HG02970 (cell line): ENCODE measurements around the gene THSD1.

ENCODE experiments used
- ATAC-seq: cut with Tn5 transposase; IDR thresholded peaks from one replicate; pipeline ENCODE4 v1.9.1; 2021; ENCODE audit warnings: mild to moderate bottlenecking, moderate library complexity, moderate number of reproducible peaks; ENCODE audit not compliant: unreplicated experiment, low FRiP score

THSD1 gene, protein sequence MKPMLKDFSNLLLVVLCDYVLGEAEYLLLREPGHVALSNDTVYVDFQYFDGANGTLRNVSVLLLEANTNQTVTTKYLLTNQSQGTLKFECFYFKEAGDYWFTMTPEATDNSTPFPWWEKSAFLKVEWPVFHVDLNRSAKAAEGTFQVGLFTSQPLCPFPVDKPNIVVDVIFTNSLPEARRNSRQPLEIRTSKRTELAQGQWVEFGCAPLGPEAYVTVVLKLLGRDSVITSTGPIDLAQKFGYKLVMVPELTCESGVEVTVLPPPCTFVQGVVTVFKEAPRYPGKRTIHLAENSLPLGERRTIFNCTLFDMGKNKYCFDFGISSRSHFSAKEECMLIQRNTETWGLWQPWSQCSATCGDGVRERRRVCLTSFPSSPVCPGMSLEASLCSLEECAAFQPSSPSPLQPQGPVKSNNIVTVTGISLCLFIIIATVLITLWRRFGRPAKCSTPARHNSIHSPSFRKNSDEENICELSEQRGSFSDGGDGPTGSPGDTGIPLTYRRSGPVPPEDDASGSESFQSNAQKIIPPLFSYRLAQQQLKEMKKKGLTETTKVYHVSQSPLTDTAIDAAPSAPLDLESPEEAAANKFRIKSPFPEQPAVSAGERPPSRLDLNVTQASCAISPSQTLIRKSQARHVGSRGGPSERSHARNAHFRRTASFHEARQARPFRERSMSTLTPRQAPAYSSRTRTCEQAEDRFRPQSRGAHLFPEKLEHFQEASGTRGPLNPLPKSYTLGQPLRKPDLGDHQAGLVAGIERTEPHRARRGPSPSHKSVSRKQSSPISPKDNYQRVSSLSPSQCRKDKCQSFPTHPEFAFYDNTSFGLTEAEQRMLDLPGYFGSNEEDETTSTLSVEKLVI

DNA sequence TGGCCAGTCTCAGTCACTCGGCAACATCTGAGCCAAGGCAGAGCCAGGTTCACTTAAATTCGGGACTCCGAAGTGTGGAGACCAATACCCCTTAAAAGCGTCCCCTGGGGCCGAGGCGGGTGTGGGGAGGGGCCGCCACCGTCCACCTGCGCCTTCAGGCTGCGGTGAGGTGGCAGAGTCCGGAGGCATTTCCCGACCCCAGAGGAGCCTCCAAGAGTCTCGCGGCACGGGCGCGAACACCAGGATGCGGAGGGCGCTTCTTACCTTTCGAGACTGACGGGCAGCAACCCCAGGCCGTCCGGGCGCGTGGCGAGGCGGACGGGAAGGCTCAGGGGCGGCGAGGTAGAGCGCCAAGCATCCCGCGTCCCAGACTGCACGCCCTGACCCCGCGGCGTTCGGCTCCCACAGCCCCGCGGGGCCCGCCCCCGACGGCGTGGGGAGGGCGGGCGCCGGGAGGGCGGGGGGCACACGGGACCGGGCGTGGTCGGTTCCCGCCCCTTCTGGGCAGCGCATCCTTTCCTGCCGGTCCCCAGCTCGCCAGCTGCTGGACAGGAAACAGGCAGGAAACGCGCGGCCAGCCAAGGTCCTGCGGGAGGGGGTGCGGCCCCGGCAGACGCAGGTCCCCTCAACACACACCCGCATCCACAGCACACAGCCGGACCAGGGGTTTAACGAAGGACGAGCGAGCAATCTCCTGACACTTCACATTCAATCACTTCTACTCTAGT is at the start of gene THSD1:
Gene THSD1 (minus strand): TSS at position 406 of the 728 bp plus-strand sequence. CDS start 3,572 bp downstream, outside the sequence.
- no peak for ATAC-seq

DNA sequence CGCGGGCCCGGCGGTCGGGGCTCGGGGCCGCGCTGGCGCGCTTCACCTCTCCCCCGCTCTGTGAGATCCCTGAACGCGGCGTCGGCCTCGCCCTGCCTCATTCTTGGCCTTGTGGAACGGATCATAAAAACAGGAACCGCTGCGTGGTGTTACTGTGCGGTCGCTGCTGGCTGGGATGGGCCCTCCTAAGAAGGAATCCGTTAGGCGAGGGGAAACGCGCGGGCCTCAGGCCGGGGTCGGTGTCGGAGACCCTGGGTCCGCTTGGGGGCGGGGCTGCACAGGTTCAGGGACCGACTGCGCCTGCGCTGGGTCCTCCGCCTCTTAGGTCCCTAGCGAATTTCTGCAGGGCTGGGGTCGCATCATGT is 49.7 kb upstream of the THSD1 start:
- ATAC-seq, result peak; percentile 41

DNA sequence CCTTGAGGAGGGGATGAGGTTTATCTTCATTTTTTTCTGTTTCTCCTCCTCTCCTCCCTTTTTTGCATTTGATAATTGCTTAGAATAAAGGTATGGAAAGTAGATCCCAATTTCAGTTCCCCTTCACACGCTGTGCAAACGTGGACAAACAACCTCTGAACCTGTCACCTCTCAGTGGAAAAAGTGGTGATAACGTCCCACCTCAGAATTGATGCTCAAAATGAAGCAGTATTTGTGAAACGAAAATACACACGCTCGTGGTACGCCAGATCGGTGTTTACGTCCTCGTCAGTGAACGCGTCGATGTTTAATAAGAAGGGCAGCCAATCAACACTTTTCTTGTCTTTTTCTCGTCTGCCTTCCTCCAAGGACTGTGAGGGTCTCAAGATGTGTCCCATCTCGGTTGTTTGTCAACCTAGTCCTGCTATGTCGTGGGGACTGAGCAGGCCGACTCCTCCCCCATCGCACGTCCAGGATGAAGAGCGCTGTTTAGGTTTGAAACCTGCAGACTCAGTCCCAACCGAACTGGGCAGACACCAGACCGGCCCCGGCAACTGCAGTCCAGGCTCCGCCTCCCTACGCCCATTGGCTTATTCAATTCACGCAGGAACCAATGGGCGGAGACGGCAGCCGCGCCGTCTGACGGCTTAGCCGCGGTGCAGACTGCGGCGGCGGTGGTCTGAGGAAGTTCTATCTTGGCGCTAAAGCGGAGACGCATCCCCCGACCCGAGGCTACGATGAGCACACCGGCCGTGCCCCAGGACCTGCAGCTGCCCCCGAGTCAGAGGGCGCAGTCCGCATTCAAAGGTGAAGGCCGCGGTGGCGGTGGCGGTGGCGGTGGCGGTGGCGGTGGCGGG is 49.1 kb upstream of the THSD1 start, which contains the start of gene CKAP2:
Gene CKAP2 (plus strand): TSS at position 659 of the 857 bp plus-strand sequence. CDS start 79 bp downstream, at position 738.
- peak; percentile 76 for ATAC-seq

DNA sequence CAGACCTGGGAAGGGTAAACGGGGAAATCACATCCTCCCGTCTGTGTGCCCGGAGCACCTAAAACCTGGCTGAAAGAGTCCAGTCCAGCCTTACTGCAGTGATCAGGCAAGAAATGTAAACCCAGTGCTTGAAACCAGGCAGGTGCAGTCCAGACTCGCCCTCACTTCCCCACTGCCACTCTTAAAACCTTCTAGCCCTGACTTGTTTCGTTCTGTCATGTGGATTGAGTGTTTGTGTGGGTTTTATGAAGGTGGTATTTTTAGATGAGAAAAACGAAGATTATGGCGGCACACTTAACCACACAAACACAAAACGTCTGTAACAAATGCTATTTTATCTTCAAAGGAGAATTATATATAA is 48.5 kb upstream of the THSD1 start:
- no peak for ATAC-seq

DNA sequence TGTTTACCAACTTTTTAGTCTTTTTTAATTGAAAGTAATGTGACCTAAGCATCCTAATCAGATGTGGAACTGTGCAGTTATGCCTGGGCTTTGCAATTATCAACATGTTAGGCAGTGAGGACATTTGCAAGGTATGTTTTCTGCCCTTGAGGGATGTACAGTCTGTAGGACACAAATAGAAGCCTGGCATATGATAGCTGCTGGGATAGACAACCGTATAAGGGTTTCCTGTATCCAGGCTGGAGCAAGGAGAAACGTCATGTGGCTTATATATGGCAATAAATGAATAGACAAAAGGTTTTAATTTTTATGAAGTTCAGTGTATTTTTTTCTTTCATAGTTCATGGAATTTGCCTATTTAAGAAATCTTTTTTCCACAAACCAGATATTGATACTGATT is 46.5 kb upstream of the THSD1 start:
- ATAC-seq, result no peak

DNA sequence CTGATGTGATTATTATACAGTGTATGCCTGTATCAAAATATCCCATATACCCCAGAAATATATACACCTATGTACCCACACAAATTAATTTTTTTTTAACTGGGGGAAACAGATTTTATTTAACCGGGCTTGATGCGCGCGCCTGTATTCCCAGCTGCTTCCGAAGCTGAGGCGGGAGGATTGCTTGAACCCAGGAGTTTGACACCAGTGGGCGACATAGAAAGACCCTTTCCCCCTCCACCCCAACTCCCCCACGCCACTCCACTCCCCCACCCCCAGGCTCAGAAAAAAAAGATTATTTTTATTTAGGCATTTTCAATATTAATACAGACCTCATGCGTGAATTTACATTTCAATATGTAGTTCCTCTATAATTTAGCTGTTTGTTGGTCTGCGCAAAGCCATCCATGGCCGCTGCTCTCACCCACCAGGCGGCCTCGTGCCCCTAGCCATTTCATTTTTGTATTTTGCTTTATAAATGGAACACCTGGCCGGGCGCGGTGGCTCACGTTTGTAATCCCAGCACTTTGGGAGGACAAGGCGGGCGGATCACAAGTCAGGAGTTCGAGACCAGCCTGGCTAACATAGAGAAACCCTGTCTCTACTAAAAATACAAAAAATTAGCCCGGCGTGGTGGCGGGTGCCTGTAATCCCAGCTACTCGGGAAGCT is 45.3 kb upstream of the THSD1 start:
- no peak for ATAC-seq

DNA sequence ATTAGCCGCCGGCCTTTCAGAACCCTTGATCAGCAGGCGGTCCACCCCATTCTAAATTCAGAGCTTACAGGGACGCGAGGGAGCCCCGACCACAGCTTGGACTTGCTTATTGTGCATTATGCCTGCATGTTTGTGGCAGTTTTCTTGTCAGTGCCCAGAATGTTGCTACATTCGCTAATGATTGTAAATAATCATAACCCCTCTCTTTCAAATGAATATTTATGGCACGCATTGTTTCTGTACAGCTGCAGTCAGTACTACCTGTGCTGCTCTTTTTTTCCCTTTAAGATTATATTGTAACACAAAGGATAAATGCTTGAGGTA is 44.8 kb upstream of the THSD1 start:
- ATAC-seq, result no peak

DNA sequence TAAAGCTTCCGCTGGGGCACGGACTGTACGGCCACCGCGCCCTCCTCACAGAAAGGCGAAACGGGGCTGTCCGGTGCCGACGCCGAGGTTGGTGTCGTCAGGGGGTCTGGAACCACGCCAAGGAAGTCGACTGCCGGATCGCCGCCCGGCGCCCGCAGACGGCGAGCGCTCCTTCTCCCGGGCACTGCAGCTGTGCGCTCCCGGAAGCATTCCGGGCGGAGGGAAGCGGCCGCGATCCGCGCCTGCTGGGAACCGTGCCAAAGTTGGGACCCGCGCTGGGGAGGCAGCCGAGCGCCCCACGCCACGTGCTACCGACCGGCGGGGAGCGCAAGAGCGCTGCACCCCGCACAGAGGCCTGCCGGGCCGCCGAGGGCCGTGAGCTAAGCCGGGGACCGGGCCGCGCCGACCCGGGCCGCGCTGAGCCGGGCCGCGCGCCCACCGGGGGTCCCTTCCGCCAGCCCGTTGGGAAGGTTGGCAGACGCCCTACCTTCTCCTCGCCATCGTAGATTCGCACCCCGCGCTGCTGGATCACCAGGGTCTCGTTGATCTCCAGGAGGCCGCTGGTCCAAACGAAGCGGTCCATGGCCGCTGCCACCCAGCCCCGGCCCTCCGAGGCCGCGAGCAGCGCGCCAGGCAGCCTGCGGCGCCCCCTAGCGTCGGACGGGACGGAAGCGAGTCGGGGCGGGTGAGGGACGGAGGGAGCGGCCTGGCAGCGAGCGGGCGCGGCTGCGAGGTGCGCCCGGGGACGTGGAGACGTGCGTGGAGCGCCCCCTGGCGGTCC is 44.2 kb upstream of the THSD1 start, which contains the start of gene VPS36:
Gene VPS36 (minus strand): TSS at position 623 of the 781 bp plus-strand sequence. CDS start 40 bp downstream, at position 583.
- ATAC-seq, result peak; percentile 78

DNA sequence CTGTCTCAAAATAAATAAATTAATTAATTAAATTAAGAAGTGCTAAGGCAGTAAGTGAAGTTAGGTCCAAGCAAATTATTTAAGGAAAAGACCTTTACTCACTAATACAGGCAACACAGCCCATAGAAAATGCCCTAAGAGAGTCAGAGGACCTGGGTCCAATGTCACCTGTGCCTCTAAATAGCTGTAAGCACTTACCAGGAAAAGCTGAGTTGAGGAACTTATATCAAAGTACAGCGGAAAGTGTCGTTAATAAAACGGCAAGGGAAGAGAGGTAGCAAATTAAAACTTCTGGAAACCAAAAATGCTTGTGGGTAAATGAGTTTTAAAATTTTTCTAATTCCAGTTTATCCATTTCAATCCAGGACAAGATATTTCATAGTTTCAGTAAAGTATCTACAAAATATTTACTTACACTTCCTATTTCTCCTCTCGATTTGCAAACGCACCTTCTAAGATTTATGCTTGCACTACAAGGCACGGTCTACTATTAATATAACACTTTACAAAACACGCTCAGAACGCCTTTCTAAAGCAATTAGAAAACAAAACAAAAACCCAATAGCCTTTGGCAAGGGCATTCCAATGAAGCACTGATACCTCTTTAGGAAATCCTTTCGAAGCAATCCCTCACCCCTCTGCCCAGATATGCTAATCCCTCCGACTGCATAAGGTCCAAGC is 43.5 kb upstream of the THSD1 start:
- no peak for ATAC-seq

DNA sequence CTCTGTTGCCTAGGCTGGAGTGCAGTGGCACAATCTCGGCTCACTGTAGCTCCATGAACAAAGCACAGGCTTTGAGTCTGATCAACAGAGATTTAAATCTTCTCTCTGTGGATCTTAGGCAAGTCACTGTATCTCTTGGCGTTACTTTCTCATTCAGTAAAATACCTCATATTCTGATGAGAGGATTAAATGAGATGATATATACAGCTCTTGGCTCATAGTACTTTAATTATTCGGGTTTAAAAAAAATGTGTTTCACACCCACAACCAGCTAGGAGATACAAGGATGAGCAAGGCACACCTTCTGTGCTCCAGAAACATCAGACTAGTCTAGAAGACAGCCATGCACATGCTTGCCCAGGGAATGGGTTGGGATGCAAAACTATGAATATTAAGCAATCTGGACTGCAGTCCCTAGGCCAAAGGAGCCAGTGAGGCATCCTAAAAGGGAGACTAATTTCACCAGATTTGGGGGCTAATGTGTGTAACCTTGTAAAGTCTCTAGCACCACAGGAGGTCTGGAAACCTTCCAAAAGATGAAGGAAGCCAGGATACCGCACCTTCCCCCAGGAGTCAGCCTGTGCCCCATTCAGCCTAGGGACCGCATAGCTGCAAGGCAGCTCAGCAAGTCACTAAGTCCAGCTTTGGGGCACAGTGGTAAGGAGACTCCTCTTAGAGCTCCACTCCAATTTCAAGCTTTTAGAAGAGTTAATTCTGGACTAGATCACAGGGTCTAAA is 42.0 kb upstream of the THSD1 start:
- ATAC-seq, result no peak

DNA sequence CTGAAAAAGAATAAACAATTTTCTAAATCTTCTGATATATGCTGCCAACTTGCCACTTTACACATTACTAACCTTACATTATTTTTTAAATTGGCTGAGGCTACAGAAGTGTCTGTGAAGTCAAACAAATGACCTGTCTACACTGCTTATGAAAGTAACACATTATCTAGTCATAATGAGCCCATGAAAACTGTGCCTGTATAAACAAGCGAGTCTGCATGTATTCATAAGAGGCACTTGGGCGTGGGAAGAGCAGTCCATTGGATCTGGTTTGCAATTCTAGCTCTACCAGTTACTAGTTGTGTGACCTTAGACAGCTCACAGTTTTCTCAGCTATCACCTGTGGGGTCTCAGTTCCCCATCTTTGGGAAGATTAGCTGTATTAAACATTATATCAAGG is 41.4 kb upstream of the THSD1 start:
- ATAC-seq, result no peak

DNA sequence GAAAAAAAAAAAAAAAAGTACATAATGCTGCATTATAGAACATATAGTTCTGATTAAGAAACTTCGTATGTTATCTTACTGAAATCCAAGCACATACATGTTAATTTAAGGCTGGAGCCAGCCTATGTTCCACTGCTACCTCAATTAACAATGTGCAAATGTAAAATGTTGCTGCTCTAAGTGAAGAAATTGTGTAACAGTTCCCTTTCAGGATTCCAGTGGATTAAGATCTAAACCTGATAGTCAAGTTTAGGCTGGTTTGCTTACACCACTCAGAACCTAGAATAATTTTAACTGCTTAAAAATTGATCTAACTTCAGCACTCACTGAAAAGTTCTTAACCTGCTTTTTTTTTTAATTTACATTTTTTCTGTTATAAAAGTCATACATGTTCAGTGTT is 40.3 kb upstream of the THSD1 start:
- no peak for ATAC-seq

DNA sequence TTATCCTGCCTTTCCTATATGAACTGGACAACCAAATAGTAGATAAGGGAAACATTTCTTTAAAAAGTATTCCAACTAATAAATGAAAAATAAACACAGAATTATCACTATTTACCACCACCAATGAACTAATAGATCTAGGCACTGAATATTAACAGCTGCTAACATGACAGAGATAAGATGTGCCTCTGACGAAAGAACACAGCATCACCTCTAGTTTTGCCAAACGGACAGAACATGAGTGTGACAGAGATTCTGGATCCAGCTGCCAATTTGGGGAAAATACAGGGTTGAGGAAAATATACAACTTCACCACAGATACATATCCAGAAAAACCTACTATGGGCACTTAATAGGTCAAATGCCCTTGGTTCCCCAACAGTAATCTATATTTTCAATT is 26.5 kb upstream of the THSD1 start:
- no peak for ATAC-seq

DNA sequence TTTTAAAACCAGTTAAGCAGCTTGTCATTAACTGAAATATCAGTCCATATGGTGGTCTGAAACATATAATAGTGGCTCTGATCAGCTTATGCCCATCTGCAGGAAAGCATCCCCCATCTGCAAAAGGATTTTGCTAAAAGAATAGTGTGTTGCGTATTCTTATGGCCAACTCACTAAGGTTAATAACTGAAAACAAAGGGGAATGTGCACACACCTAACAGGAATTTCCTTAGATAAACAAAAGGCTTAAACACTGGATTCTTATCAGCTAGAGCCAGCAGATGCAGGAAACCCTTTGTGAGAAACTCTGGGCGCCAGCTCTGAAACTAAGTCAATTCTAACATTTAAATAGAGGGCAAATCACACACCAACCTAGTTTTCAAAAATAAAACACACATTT is 22.3 kb upstream of the THSD1 start:
- ATAC-seq, result no peak

DNA sequence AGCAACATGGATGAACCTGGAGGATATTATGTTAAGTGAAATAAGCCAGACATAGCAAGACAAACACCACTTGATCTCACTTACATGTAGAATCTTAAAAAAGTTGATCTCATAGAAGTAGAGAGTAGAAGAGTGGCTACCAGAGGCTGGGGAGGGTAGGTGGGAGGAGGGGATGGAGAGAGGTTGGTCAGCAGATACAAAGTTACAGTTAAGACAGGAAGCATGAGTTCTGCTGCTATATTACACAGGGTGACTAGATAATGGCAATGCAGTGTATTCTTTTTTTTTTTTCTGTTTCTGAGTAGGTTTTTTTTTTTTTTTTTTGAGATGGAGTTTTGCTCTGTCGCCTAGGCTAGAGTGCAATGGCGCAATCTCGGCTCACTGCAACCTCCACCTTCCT is 15.2 kb upstream of the THSD1 start:
- ATAC-seq, result no peak

DNA sequence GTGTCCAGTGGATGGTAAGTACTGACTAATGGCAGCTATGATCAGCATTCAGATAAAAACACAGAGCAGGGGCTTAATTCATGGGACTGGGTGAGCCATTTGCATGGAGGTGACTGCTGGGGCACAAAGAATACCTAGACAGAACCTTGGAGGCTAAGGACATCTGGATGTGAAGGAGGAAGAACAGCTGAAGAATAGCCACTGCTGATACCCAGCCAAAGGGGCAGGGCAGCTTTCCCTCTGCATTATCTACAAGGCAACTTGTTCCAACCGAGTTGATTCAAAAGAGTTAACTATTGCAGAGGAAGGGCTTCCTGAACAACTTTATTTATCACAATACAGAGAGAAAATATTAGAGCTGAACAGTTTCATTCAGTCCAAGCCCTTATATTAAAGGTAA is 13.1 kb upstream of the THSD1 start:
- ATAC-seq, result no peak

DNA sequence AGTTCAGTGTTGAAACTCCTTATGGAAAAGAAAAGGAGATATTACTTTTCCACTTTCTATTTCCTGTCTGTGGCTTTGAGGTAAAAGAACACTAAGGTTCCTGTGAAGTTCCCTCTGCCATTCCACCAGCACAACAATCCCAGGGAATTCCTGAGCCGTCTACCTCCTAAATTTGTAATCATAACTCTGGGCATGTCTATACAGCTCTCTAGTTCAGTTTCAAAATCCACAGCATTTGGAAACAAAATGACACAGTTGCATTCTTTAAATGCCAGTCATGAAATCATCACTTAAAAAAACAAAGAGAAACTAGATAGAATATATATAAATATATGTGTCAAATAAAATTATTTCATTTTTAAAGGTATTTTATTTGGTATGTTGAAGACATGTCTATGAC is 9.0 kb upstream of the THSD1 start:
- ATAC-seq, result no peak

DNA sequence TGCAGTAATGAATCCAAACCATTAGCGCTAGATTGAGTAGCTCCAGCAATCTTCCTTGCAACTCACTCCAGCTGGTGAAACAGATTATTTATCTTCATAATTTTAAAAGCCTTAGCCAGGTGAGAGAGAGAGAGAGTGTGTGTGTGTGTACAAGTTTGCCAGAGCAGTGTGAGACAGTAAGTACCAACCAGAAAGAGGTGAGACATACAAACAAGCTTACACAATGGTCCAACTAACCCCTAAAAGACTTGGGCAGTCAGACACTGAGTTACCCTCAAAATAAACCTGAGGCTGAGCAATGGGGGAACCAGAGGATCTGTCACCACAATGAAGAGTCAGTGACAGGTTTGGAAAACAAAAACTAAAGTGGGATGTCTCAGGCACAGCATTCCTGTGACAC is 8.1 kb upstream of the THSD1 start:
- no peak for ATAC-seq
